ENCODE results near the gene PPP6R1.

PPP6R1 gene

GRCh38 chr19:55181740-55182139, 77.1 kb downstream of the PPP6R1 start:
- TF ChIP-seq CTCF (IDR thresholded peaks at IDR 0.05; ENCODE audit: control extremely low read depth, extremely low read depth, low read depth, missing control alignments) = no peak
- CTCF ChIA-PET = no interaction called here
- POLR2A ChIA-PET = no interaction called here
- no peak for DNase-seq (ENCODE audit: extremely low spot score)
